NCI-H1092 treated with DMSO at 0.1 percent for 48 hours (cell line): ENCODE data around the gene VPS33A.

Experiments used
- DNase-seq: peaks from one replicate; lab custom pipeline; 2025; lab: John Stamatoyannopoulos, UW

The VPS33A gene

GRCh38 chr12:122250536-122250935 is 15.8 kb downstream of the VPS33A start:
- DNase-seq: no peak

- peak; percentile 34 for DNase-seq
Measured at GRCh38 chr12:122250047-122250446, 16.2 kb downstream of the VPS33A start.

DNA sequence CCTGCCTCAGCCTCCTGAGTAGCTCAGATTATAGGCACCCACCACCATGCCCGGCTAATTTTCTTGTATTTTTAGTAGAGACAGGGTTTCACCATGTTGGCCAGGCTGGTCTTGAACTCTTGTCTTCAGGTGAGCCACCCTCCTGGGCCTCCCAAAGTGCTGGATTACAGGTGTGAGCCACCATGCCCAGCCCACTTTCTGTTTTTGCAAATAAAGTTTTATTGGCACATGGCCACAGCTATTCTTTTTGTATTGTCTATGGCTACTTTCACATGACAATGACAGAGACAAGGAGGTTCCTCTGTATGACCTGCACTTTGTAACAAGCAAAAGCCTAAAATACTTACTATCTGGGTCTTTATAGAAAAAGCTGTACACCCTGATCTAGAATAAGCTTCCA is 20.7 kb downstream of the VPS33A start:
- no peak for DNase-seq

DNA sequence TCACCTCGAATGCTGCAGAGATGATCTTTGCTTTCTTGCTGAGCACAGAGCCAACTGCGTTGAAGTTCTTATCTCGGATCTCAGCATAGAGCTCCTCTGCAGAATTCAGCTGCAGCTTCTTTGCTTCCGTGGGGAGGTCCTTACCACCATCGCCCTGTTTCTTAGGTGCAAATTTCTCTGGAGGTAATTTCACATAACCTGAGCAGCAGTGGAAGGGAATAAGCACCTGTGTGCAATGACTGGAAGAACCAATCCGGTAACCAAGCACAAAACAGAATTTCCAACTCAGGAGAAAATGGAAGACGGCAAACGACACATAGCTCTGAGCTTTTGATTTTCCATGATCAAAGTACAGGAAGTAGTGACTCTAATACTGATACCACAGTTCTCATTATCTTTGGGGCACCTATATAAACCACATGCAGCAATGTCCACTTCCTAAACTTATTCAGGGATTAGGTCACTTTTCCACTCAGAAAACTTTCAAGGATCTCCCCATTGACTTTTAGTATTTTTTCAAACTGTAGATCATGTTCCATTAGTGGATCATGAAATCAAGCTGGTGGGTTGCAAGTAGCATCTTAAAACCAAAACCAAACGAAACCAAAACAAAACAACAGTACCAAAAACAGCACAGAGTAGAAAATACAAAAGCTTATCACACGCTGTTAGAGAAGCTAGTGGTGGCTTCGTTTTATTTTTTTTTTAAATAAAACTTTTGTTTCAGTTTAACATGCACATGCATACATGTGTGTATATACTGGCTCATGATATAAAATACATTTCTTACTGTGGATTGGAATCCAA is 21.5 kb downstream of the VPS33A start:
- DNase-seq: no peak

DNA sequence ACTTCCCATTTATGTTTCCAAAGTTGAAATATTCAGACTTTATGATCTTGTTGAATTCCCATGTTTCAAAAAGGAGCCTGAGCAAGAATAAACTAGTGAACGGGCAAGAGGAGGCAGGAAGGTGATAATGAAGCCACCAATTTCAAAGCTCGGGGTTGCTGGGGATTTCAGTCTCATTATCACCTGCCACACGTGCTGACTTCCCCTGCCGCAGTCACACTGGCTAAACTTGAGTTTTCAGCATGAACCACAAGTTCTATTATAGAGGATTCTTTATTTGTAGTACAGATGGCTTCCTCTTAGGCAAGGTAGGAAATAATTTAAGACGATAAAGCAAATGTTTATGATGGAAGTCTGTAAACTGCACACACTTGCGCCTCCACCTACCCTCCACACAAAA is 22.3 kb downstream of the VPS33A start:
- DNase-seq: no peak

DNA sequence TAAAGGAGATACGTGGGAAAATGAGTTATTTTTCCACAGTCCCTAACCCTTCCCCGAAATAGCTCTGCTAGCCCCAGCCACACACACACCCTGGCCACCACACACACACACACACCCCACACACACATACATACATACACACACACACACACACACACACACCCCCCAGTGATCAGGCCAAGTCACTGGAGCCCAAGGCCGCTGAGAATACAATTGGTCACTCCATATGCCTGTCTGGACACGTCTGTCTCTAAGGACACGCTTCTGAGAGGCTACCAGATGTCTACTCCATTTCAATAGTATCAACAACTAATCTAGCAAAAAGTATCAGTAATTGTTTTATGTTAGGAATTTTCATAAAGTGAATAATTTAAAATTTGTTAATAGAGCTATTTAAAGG is 27.4 kb downstream of the VPS33A start:
- no peak for DNase-seq

DNA sequence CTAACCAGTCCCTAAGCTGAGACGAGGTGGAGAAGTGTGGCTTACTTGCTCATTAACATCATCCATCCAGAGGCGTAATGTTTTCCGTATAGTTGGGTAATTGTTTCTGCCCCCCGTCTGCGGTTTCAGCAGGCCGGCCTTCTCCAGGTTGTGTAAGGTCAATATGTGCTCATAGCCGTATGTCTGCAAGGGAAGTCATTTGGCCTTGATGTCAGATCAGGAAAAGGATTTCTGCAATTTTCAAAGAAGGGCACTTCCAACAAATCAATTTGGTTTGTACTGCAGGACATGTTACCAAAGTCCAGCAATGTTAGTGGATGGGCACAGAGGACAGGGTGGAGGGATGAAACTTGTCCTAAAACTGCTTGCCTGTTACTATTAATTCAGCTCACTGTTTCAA is 30.6 kb downstream of the VPS33A start:
- no peak for DNase-seq

DNA sequence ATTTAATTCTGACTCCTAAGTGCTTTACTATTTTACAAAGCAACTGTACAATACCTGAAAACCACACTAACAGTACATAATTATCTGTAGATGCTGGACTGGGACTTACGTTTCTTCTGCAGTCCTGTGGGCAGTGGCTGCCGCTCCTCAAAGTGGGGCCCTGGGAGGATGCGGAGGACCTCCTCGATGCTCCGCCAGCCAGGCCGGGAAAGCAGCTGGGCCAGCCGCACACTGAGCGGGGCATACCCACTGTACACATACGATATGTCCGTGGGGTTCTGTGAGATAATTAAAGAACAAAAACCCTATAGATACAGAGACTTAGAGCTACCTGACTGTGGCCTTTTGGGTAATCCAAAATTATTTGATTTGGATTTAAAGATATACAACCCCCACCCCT is 33.6 kb downstream of the VPS33A start:
- DNase-seq: no peak

- DNase-seq: no peak
Measured at GRCh38 chr12:122230798-122231197, 35.5 kb downstream of the VPS33A start.

DNA sequence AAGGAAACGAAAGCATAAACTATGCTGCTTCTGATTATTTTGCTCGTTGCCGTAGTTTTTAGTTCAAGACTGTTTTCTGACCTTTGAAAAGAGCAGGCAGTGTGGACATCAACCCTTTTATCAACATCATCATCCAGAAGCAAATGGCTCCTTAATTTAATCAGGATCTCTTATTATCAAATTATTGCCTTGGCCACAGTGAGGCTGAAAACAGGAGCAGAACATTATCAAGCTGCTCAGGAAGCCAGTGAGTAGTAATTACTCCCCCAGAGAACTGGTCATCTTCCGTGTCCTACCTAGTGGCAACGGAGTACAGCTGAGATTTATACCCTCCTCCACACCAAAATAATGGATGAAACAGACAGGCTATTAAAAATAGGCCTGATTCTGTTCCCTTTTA is 38.2 kb downstream of the VPS33A start:
- DNase-seq: no peak

DNA sequence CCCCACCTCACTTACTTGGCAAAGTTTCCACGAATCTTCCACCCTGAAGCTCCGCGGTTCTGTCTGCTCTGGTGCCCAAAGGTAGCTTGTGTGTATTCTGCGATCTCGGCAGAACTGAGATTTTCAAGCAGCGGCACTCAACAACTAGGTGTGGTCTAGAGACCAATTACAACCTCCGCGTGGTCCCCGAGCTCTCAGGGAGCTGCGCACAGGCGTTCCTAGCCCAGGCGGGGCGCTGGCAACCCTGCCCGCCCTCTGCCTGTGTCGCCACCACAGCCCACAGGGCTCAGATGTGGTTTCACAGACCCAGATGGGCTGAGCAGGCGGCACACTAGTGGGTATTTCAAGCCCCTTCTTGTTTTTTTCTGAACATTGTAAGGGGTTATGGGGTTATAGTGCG is 39.0 kb downstream of the VPS33A start:
- DNase-seq: no peak

- DNase-seq: peak; percentile 22
Measured at GRCh38 chr12:122226366-122227125, 39.7 kb downstream of the VPS33A start.

DNA sequence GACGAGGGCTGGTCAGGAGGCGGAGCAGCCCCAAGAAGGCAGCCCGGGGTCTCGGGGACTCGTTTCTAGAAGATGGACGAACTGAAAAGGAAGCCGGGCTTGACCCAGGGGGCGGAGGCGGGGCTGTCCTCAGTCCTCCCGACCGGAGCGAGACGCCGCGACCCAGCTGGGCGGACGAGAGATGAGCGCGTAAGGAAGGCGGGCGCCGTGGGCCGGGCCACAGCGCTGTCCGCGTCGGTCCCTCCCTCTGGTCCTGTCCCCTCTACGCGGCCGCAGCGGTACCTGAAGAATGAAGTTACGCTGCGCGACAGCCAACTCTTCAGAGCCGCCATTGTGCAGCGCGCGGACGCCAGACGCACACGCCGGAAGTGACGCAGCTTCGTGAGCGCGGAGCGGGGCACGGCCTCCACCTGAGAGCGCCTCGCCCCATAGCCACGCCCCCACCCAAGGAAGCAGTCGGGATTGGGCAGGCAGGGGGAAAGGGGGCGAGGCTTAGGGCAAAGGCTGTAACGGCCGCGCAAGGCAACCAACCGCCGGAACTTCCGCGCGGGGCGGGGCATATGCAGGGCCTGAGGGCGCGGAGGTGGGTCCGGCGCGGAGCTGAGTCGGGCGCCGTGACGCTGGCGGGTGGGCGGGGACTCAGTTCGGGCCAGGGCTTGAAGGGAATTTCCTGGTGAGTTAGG is 40.5 kb downstream of the VPS33A start, which contains the start of gene DIABLO:
Gene DIABLO (minus strand): TSS at position 370 of the 683 bp plus-strand sequence. CDS start 38 bp downstream, at position 332.
- DNase-seq: peak; percentile 97

- no peak for DNase-seq
Measured at GRCh38 chr12:122216445-122216844, 49.8 kb downstream of the VPS33A start.

- DNase-seq: no peak
Measured at GRCh38 chr12:122215771-122216170, 50.5 kb downstream of the VPS33A start.

DNA sequence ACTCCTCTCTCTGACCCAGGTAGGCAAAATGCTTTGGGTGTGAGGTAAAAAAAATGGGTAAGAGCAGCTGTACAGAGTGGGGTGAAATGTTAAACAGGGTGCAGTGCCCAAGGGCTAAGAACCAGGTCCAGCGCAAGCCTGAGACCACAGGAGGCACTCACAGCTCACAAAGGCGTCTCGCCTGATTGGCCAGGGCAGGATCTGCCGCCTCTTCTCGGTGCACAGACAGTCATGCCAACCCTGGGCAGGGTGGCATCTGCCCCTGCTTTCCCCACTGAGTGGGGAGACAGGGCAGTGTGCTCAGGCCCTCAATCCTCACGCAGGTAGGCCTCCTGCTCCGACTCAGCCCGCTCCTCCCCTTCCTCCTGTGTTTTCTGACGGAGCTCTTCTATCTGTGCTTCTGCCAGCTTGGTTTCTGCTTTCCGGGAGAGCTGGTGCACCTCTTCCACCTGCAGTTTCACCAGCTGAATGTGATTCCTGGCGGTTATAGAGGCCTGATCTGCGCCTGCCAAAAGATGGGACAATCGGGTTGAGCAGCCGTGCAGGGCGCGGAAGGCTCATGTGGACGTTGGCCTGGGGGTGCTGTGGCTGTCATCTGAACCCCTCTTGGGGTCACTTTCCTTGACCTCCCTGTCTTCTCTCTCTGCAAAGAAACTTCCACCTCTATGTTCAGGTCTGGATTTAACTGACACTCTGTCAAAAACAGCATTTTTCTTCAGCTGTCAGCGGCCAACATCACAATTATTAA is 58.0 kb downstream of the VPS33A start:
- no peak for DNase-seq

GRCh38 chr12:122207391-122207790 is 58.9 kb downstream of the VPS33A start:
- no peak for DNase-seq

- DNase-seq: no peak
Measured at GRCh38 chr12:122206976-122207375, 59.3 kb downstream of the VPS33A start.

- DNase-seq: no peak
Measured at GRCh38 chr12:122206111-122206881, 60.0 kb downstream of the VPS33A start.

DNA sequence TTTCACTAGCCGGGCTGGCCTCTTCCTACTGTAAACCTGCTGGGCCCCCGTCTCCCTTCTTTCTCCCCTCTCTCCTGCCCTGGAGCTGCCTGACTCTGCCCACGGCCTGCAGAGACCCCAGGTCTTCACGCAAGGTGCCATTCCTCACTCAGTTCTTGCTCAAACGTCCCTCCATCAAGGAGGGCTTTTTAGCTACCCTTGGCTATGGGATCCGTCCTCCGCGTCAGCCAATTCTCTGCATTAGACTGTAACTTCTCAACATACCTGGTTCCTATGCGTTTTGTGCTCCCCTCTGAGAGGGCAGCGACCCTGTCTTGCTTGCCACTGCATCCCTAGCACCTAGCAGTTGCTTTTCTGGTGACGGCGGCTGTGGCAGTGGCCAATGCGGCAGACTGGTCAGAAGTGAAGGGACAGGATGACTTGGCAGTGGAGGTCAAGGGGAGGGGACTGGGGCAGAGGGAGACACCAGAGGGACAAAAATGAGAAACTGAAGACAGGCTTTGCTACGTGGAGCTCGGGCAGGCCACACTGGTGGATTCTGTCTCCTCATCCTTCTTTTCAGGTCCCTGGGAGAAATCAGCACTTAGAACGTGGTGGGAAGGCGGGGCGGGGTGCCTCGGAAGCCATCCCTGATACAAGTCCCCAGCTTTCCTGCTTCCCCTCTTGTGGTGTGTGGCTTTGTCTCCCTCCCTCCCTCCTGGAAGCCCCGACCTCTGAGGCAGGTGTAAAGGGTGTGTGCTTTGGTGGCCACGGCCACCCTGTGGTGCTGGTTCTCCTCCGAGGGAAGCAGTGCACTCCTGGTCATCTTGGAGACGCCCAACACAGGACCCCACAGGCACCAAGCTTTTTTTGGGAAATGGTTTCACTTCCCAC is 61.0 kb downstream of the VPS33A start:
- DNase-seq: no peak
